Measurements from ENCODE around the gene ST6GALNAC3. TPM values are rescaled to one million over a fixed set of nuclear protein-coding genes. Genes with fewer than 3 reads are reported as not detected.

Gene ST6GALNAC3
- total RNA-seq, 1 donor from 2014 or later = 0.26 TPM

- Histone ChIP-seq H3K27me3 (ENCODE audit: control insufficient read depth, insufficient read depth, low read length) (no peaks in the 10 kb centered on the region), H3K4me3 (ENCODE audit: low read depth, low read length) (no peak overlapping the region), H3K36me3 (ENCODE audit: control insufficient read depth, insufficient read depth, low read length) (no peaks in the 10 kb centered on the region)
- TF ChIP-seq, protein P1, sequence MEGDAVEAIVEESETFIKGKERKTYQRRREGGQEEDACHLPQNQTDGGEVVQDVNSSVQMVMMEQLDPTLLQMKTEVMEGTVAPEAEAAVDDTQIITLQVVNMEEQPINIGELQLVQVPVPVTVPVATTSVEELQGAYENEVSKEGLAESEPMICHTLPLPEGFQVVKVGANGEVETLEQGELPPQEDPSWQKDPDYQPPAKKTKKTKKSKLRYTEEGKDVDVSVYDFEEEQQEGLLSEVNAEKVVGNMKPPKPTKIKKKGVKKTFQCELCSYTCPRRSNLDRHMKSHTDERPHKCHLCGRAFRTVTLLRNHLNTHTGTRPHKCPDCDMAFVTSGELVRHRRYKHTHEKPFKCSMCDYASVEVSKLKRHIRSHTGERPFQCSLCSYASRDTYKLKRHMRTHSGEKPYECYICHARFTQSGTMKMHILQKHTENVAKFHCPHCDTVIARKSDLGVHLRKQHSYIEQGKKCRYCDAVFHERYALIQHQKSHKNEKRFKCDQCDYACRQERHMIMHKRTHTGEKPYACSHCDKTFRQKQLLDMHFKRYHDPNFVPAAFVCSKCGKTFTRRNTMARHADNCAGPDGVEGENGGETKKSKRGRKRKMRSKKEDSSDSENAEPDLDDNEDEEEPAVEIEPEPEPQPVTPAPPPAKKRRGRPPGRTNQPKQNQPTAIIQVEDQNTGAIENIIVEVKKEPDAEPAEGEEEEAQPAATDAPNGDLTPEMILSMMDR (IDR thresholded peaks at IDR 0.05; ENCODE audit: insufficient read depth, low read length, severe bottlenecking) = no peak
- DNase-seq (ENCODE audit: low read depth) = no peak
- FAIRE-seq = no peak
Observed at GRCh38 chr1:76288758-76289483, 214.4 kb downstream of the ST6GALNAC3 start.

DNA sequence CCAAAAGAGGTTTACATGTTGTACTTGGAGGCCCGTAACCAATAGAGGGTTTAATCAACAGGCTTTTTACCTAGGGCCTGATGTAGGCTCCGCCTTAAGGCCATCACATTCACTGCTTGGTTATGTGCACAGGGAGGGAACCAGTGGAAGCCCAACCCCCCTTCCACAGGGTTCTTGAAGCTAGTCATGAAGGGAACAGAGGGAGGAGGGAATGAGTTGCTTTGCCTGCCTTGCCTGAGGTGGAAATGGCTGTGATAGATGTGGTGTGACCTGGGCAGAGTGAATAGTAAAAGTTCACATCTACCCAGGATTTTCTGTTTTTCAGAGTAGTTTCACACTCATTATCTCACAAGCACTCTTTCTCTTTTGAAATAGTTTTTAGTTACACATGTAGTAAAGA is 215.1 kb downstream of the ST6GALNAC3 start:
- DNase-seq (ENCODE audit: low read depth) (no peak), FAIRE-seq (no peak)
- TF ChIP-seq, protein P1 (IDR thresholded peaks at IDR 0.05; ENCODE audit: insufficient read depth, low read length, severe bottlenecking) = no peak
- Histone ChIP-seq H3K4me3 (ENCODE audit: low read depth, low read length) (no peak overlapping the region), H3K27me3 (ENCODE audit: control insufficient read depth, insufficient read depth, low read length) (no peaks in the 10 kb centered on the region), H3K36me3 (ENCODE audit: control insufficient read depth, insufficient read depth, low read length) (no peaks in the 10 kb centered on the region)

GRCh38 chr1:76290271-76290670 is 215.7 kb downstream of the ST6GALNAC3 start:
- Histone ChIP-seq H3K27me3 (ENCODE audit: control insufficient read depth, insufficient read depth, low read length) (no peaks in the 10 kb centered on the region), H3K36me3 (ENCODE audit: control insufficient read depth, insufficient read depth, low read length) (no peaks in the 10 kb centered on the region), H3K4me3 (ENCODE audit: low read depth, low read length) (no peak overlapping the region)
- FAIRE-seq (no peak), DNase-seq (ENCODE audit: low read depth) (no peak)
- TF ChIP-seq, protein P1 (IDR thresholded peaks at IDR 0.05; ENCODE audit: insufficient read depth, low read length, severe bottlenecking) = no peak

DNA sequence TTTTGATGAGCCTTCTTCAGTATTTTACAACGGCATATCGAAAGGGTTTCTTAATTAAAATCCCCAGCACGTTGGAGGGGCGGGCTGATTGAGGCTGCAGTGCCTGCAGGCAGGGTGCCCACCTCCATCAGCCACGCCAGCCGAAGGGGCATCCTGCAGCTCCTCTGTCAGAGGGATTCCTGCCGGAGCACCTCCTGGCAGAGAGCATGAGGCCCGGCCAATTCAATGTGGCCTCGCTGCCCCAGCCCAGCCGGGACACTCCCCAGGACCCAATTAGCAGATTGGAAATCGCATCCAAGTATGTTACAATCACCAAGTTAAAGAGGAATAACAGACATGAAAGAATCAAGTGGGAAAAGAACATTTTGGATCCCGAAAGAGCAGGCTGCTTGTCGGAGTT is 216.6 kb downstream of the ST6GALNAC3 start:
- H3K36me3 ChIP-seq (ENCODE audit: control insufficient read depth, insufficient read depth, low read length) = no peaks in the 10 kb centered on the region
- no peaks in the 10 kb centered on the region for H3K27me3 ChIP-seq (ENCODE audit: control insufficient read depth, insufficient read depth, low read length)
- no peak for FAIRE-seq
- H3K4me3 ChIP-seq (ENCODE audit: low read depth, low read length) = no peak overlapping the region
- no peak for DNase-seq (ENCODE audit: low read depth)
- TF ChIP-seq, protein P1 (IDR thresholded peaks at IDR 0.05; ENCODE audit: insufficient read depth, low read length, severe bottlenecking) = no peak

GRCh38 chr1:76291737-76292136 is 217.2 kb downstream of the ST6GALNAC3 start:
- FAIRE-seq (no peak), DNase-seq (ENCODE audit: low read depth) (no peak)
- TF ChIP-seq, protein P1 (IDR thresholded peaks at IDR 0.05; ENCODE audit: insufficient read depth, low read length, severe bottlenecking) = no peak
- Histone ChIP-seq H3K36me3 (ENCODE audit: control insufficient read depth, insufficient read depth, low read length) (no peaks in the 10 kb centered on the region), H3K4me3 (ENCODE audit: low read depth, low read length) (no peak overlapping the region), H3K27me3 (ENCODE audit: control insufficient read depth, insufficient read depth, low read length) (no peaks in the 10 kb centered on the region)

Data from bronchial epithelial cell (primary cell).